HepG2 (cell line): ENCODE measurements around the gene IFNA6. TPM values are rescaled to one million over a fixed set of nuclear protein-coding genes. Genes with fewer than 3 reads are reported as not detected.
A peak's percentile ranks its signal among the peaks of the same experiment; 100 is the strongest.

Experiments
- ATAC-seq: fragments of 200-7000 bp; cut with Tn5 transposase; 3 replicates; pipeline ENCODE4 v1.9.1; 2020; ENCODE audit warnings: mild to moderate bottlenecking, moderate library complexity
- BruUV-seq: library from RNA; stranded (reverse); fragments of 400-500 nt; replicated peaks from 2 replicates; lab custom pipeline; 2021; lab: Mats Ljungman, UMichigan
- CTCF ChIA-PET: fragments of 300-600 bp; formaldehyde crosslinking; extraction: SDS; loops from one replicate; lab custom pipeline; 2021; ENCODE audit warnings: low total read pairs, inconsistent platforms, low intra/inter-chr PET ratio; lab: Yijun Ruan, JAX
- POLR2A ChIA-PET: fragments of 350-600 bp; sonication (Branson Sonifier 250); formaldehyde crosslinking; loops from one replicate; lab custom pipeline; 2020; ENCODE audit warnings: antibody characterized with exemption, inconsistent platforms; lab: Yijun Ruan, JAX
- DNase-seq: peaks from one replicate; pipeline ENCODE4 v3.0.0-alpha.2; 2015; ENCODE audit warnings: low spot score
- FAIRE-seq: peaks from 3 replicates; lab custom pipeline; 2011; peaks lifted over from hg19 to GRCh38; lab: Jason Lieb, UNC
- H2AFZ ChIP-seq: one replicate; pipeline ENCODE4 v1.6.1; 2011; ENCODE audit warnings: low read length, inconsistent platforms
- H3K27ac ChIP-seq: fragments of 300-600 bp; 3 replicates; pipeline ENCODE4 v1.8.0; 2011; ENCODE audit warnings: mixed run types, mild to moderate bottlenecking, mixed read lengths, low read length, inconsistent platforms; ENCODE audit not compliant: insufficient read depth; ENCODE audit errors: extremely low read length
- H3K27me3 ChIP-seq, 2 experiments: fragments of 200-600 bp in 1 of 2; 2 replicates in 1 of 2; 3 replicates in 1 of 2; pipeline versions ENCODE4 v1.6.0 to v1.8.0; 2011; ENCODE audit warnings: low read length in 2 of 2, mild to moderate bottlenecking in 2 of 2, moderate library complexity in 2 of 2, inconsistent platforms in 1 of 2; ENCODE audit not compliant: insufficient read depth in 2 of 2, control insufficient read depth in 1 of 2
- H3K36me3 ChIP-seq, 2 experiments: fragments of 200-600 bp in 1 of 2; replicated peaks in 1 of 2; 2 replicates in 1 of 2; 3 replicates in 1 of 2; pipeline versions ENCODE4 v1.5.1 to v1.8.0; 2011; ENCODE audit warnings: low read length in 2 of 2, inconsistent platforms in 1 of 2; ENCODE audit not compliant: insufficient read depth in 2 of 2, control insufficient read depth in 1 of 2
- H3K4me1 ChIP-seq: 2 replicates; pipeline ENCODE4 v1.5.1; 2012; ENCODE audit warnings: low read length, inconsistent platforms; ENCODE audit not compliant: insufficient read depth
- H3K4me2 ChIP-seq: 2 replicates; pipeline ENCODE4 v1.6.0; 2011; ENCODE audit warnings: low read depth, low read length, inconsistent platforms
- H3K4me3 ChIP-seq, 3 experiments: fragments of 200-600 bp in 1 of 3; sonication (generic), shearing (Covaris generic) in 1 of 3; replicated peaks in 1 of 3; 2 replicates each; pipeline ENCODE4 v1.5.1; 2011 to 2016; ENCODE audit warnings: low read length in 3 of 3, inconsistent platforms in 2 of 3, low read depth in 2 of 3, mild to moderate bottlenecking in 2 of 3, control low read depth in 1 of 3, mixed read lengths in 1 of 3; ENCODE audit not compliant: insufficient read depth in 1 of 3
- H3K79me2 ChIP-seq: one replicate; pipeline ENCODE4 v1.6.1; 2011; ENCODE audit warnings: low read length, inconsistent platforms; ENCODE audit not compliant: insufficient read depth
- H3K9ac ChIP-seq: 2 replicates; pipeline ENCODE4 v1.6.0; 2011; ENCODE audit warnings: mild to moderate bottlenecking, low read depth, low read length, inconsistent platforms; ENCODE audit not compliant: insufficient read depth
- H3K9me3 ChIP-seq: 2 replicates; pipeline ENCODE4 v1.5.1; 2012; ENCODE audit warnings: mild to moderate bottlenecking, low read length
- H4K20me1 ChIP-seq: 2 replicates; pipeline ENCODE4 v1.6.0; 2011; ENCODE audit warnings: inconsistent platforms, mild to moderate bottlenecking, low read length, moderate library complexity; ENCODE audit not compliant: insufficient read depth
- ELF3 ChIP-seq: IDR thresholded peaks from 2 replicates; pipeline ENCODE4 v1.6.1; 2016; ENCODE audit warnings: missing genetic modification reagents, missing compliant biosample characterization
- SMC3 ChIP-seq: IDR thresholded peaks from 2 replicates; pipeline ENCODE4 v1.6.1; 2011; ENCODE audit warnings: low read length, improper control_type of control experiment
- STAG1 ChIP-seq: sonication (generic); formaldehyde crosslinking; IDR thresholded peaks from 2 replicates; pipeline ENCODE4 v1.4.0; 2020; ENCODE audit warnings: missing genetic modification reagents
- ZSCAN12 ChIP-seq: sonication (generic); formaldehyde crosslinking; IDR thresholded peaks from 2 replicates; pipeline ENCODE4 v1.9.0; 2021; ENCODE audit warnings: mild to moderate bottlenecking, missing genetic modification reagents
- WGBS: methylation state at CpG from one replicate; pipeline ENCODE4 v1.1.6; 2017; ENCODE audit warnings: low lambda C conversion rate; 5-methylcytosine and 5-hydroxymethylcytosine counted together
- in situ Hi-C: cut with HindIII; loops from 2 replicates; pipeline ENCODE4 v1.10.0; 2017; ENCODE audit warnings: low pct_unique_long_range_greater_than_20kb; ENCODE audit not compliant: extremely low pct_ligation_motif_present
- intact Hi-C: fragments of 100-400 bp; cut with micrococcal nuclease; formaldehyde crosslinking; loops from one replicate; pipeline ENCODE4 v1.10.0; 2022; ENCODE audit not compliant: unreplicated experiment
- polyA plus RNA-seq, 8 experiments: library from polyadenylated mRNA; depleted of rRNA in 3 of 8; stranded (reverse) in 7 of 8; unstranded in 1 of 8; fragments of >200 nt; fragmentation: Illumina TruSeq in 4 of 8; extraction: Trizol in 4 of 8; gene quantifications; 2 replicates each; pipeline versions ENCODE4 v1.2.1 to v1.2.3, GENCODE V29; 2011 to 2016; ENCODE audit warnings: low read depth in 4 of 8, missing spikeins in 1 of 8, mixed read lengths in 1 of 8; ENCODE audit not compliant: insufficient read depth in 1 of 8
- total RNA-seq, 5 experiments: library from RNA; depleted of rRNA; stranded (reverse); fragments of >200 nt; fragmentation: Illumina TruSeq; extraction: Trizol; gene quantifications; 2 replicates each; pipeline ENCODE4 v1.2.3, GENCODE V29; 2016; ENCODE audit warnings: low read depth in 1 of 5
- TF ChIP-seq, protein P1 (sequence below): IDR thresholded peaks from 2 replicates; pipeline ENCODE4 v1.6.1; 2016; ENCODE audit warnings: mild to moderate bottlenecking
- TF ChIP-seq, protein P2 (sequence below): sonication (generic); formaldehyde crosslinking; IDR thresholded peaks from 2 replicates; pipeline ENCODE4 v1.5.0; 2020; ENCODE audit warnings: mild to moderate bottlenecking, missing genetic modification reagents, moderate library complexity

Gene IFNA6
- total and polyA plus RNA-seq, 2 of the 13 experiments (the other 11 are each of a cell fraction or from before 2014, with no cell fraction given): not detected

DNA sequence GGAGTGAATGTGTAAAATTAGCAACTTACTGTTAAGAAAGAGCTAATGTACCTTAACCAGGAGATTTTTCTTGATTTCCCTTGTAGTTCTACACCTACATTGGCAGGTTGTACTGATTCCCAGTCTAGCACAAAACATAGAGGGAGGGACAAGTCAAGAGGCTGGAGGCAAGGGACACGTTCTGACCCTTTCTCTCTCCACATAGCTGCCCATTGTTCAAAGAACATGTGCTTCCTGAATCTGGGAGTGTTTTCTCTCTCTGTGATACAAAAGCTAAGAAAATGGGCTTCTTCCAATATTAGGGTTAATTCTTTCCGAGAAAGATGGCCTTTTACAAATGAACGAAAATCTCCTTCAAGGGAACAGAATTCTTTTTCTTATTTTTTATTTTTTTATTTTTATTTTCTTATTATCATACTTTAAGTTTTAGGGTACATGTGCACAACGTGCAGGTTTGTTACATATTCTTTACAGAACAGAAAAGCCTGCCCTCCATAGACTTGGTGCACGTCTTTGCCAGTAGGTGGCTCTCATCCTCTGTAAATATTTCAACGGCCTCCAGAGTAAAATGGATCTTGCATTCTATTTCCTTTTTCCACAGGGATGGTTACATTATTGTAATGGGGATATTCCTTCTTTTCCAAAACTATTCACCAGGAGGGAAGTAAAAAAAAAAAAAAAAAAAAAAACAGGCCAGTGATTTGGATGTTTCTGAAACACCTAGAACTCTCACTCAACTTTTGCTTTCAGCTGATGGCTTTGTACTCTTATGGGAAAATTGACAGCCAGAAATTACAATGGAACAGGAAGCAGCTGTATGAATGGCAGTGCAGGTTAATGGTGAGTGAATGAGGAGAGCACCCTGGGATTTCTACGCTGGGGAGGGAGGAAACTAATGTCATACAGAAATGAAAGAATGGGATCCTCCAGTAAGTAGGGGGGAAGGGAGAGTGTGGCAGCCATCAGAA lies 32.4 kb downstream of the IFNA6 start:
- FAIRE-seq (peak; percentile 58), DNase-seq (peak; percentile 24), ATAC-seq (peak; percentile 92)
- TF ChIP-seq, protein P1, sequence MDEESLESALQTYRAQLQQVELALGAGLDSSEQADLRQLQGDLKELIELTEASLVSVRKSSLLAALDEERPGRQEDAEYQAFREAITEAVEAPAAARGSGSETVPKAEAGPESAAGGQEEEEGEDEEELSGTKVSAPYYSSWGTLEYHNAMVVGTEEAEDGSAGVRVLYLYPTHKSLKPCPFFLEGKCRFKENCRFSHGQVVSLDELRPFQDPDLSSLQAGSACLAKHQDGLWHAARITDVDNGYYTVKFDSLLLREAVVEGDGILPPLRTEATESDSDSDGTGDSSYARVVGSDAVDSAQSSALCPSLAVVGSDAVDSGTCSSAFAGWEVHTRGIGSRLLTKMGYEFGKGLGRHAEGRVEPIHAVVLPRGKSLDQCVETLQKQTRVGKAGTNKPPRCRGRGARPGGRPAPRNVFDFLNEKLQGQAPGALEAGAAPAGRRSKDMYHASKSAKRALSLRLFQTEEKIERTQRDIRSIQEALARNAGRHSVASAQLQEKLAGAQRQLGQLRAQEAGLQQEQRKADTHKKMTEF (CRISPR knock-in tag): no peak
- TF ChIP-seq ZSCAN12 (CRISPR knock-in tag): no peak
- peak; percentile 28; the same call in 1 of the 2 replicates for TF ChIP-seq SMC3
- TF ChIP-seq STAG1 (CRISPR knock-in tag): peak; percentile 53
- 0 out of 2 replicates have a peak, but pooled peaks have one; percentile 20 for TF ChIP-seq ELF3 (CRISPR knock-in tag)
- TF ChIP-seq, protein P2, sequence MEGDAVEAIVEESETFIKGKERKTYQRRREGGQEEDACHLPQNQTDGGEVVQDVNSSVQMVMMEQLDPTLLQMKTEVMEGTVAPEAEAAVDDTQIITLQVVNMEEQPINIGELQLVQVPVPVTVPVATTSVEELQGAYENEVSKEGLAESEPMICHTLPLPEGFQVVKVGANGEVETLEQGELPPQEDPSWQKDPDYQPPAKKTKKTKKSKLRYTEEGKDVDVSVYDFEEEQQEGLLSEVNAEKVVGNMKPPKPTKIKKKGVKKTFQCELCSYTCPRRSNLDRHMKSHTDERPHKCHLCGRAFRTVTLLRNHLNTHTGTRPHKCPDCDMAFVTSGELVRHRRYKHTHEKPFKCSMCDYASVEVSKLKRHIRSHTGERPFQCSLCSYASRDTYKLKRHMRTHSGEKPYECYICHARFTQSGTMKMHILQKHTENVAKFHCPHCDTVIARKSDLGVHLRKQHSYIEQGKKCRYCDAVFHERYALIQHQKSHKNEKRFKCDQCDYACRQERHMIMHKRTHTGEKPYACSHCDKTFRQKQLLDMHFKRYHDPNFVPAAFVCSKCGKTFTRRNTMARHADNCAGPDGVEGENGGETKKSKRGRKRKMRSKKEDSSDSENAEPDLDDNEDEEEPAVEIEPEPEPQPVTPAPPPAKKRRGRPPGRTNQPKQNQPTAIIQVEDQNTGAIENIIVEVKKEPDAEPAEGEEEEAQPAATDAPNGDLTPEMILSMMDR: peak; percentile 70
- Histone ChIP-seq H3K4me2 (no peak overlapping the region), H3K9ac (no peak overlapping the region), H3K27me3 (no peaks in the 10 kb centered on the region), H3K36me3 (peaks cover 0 to 3% of the 10 kb centered on the region in 2 experiments; a peak in 1 of 5 replicates), H3K4me3 (no peak overlapping the region), H3K27ac (no peak overlapping the region), H4K20me1 (no peaks in the 10 kb centered on the region), H2AFZ (peak overlapping the region; percentile 40), H3K9me3 (no peaks in the 10 kb centered on the region), H3K79me2 (no peaks in the 10 kb centered on the region), H3K4me1 (no peaks in the 10 kb centered on the region)
- in situ Hi-C loops (loop anchor here (5.0 kb wide), 2 partner anchors 79 to 134 kb away; no protein-coding TSS in a partner anchor), intact Hi-C loops (loop anchor here (1.0 to 2.0 kb wide), 3 partner anchors 79 to 471 kb away; no protein-coding TSS in a partner anchor)
- ChIA-PET POLR2A (no interaction called here), CTCF (interaction anchor here (1.9 to 2.0 kb wide), 2 partner anchors 78 to 472 kb away, joined by 6 read pairs; no protein-coding TSS in a partner anchor)
- BruUV-seq: no TSS peak
- 17% methylated on average over 7 of the region's 7 CpGs for WGBS
